HG02884 (cell line): ENCODE data around the gene PCDHA1.

Experiments used
- ATAC-seq: cut with Tn5 transposase; IDR thresholded peaks from one replicate; pipeline ENCODE4 v1.9.1; 2021; ENCODE audit warnings: mild to moderate bottlenecking, moderate library complexity; ENCODE audit not compliant: unreplicated experiment

The PCDHA1 gene

GRCh38 chr5:140986117-140986521, 200.2 kb downstream of the PCDHA1 start:
- ATAC-seq = no peak

GRCh38 chr5:140988100-140988499, 202.2 kb downstream of the PCDHA1 start:
- ATAC-seq = no peak

- ATAC-seq = no peak
Observed at GRCh38 chr5:140988608-140989007, 202.7 kb downstream of the PCDHA1 start.

- ATAC-seq = no peak
Observed at GRCh38 chr5:140989254-140990020, 203.5 kb downstream of the PCDHA1 start.

GRCh38 chr5:140992828-140993227, 206.9 kb downstream of the PCDHA1 start:
- ATAC-seq = no peak

GRCh38 chr5:140996060-140996459, 210.1 kb downstream of the PCDHA1 start:
- no peak for ATAC-seq

- ATAC-seq = no peak
Observed at GRCh38 chr5:140998921-140999410, 213.0 kb downstream of the PCDHA1 start.

- ATAC-seq = no peak
Observed at GRCh38 chr5:141001446-141001843, 215.5 kb downstream of the PCDHA1 start.

- no peak for ATAC-seq
Observed at GRCh38 chr5:141001844-141002604, 216.1 kb downstream of the PCDHA1 start.

- ATAC-seq = no peak
Observed at GRCh38 chr5:141002605-141002965, 216.6 kb downstream of the PCDHA1 start.

- no peak for ATAC-seq
Observed at GRCh38 chr5:141003031-141003430, 217.1 kb downstream of the PCDHA1 start.

- no peak for ATAC-seq
Observed at GRCh38 chr5:141003791-141004611, 218.1 kb downstream of the PCDHA1 start.

- no peak for ATAC-seq
Observed at GRCh38 chr5:141007791-141008190, 221.9 kb downstream of the PCDHA1 start.

- ATAC-seq = no peak
Observed at GRCh38 chr5:141010047-141010793, 224.3 kb downstream of the PCDHA1 start.

- ATAC-seq = no peak
Observed at GRCh38 chr5:141017943-141018342, 232.0 kb downstream of the PCDHA1 start.

- no peak for ATAC-seq
Observed at GRCh38 chr5:141022384-141022783, 236.4 kb downstream of the PCDHA1 start.

- ATAC-seq = no peak
Observed at GRCh38 chr5:141031006-141031405, 245.1 kb downstream of the PCDHA1 start.

GRCh38 chr5:141032626-141033025, 246.7 kb downstream of the PCDHA1 start:
- ATAC-seq = no peak

- ATAC-seq = no peak
Observed at GRCh38 chr5:141039061-141039460, 253.1 kb downstream of the PCDHA1 start.

- ATAC-seq = no peak
Observed at GRCh38 chr5:141039517-141039916, 253.6 kb downstream of the PCDHA1 start.
